ENCODE data around the gene GDF2.

GDF2 gene

GRCh38 chr10:47354165-47354564, 31.9 kb downstream of the GDF2 start:
- no peak for DNase-seq
- TF ChIP-seq CTCF (IDR thresholded peaks at IDR 0.05) = no peak
- no peaks in the 10 kb centered on the region for H3K9me3 Mint-ChIP-seq
- no peak overlapping the region for H3K4me3 Mint-ChIP-seq
- no peak overlapping the region for H3K27ac Mint-ChIP-seq
- no peaks in the 10 kb centered on the region for H3K4me1 Mint-ChIP-seq
- peaks cover 5% of the 10 kb centered on the region for H3K27me3 Mint-ChIP-seq (ENCODE audit: low read depth, poor library complexity)
- H3K36me3 Mint-ChIP-seq (ENCODE audit: low read depth) = no peaks in the 10 kb centered on the region

- no peak for TF ChIP-seq CTCF (IDR thresholded peaks at IDR 0.05)
- DNase-seq = no peak
- Mint-ChIP-seq H3K27me3 (ENCODE audit: low read depth, poor library complexity) (peaks cover 5% of the 10 kb centered on the region), H3K4me1 (no peaks in the 10 kb centered on the region), H3K27ac (no peak overlapping the region), H3K9me3 (no peaks in the 10 kb centered on the region), H3K4me3 (no peak overlapping the region), H3K36me3 (ENCODE audit: low read depth) (no peaks in the 10 kb centered on the region)
Measured at GRCh38 chr10:47354900-47355299, 32.6 kb downstream of the GDF2 start.

- no peak overlapping the region for H3K4me3 Mint-ChIP-seq
- TF ChIP-seq CTCF (IDR thresholded peaks at IDR 0.05) = no peak
Measured at GRCh38 chr10:47356708-47357107, 34.5 kb downstream of the GDF2 start.

DNA sequence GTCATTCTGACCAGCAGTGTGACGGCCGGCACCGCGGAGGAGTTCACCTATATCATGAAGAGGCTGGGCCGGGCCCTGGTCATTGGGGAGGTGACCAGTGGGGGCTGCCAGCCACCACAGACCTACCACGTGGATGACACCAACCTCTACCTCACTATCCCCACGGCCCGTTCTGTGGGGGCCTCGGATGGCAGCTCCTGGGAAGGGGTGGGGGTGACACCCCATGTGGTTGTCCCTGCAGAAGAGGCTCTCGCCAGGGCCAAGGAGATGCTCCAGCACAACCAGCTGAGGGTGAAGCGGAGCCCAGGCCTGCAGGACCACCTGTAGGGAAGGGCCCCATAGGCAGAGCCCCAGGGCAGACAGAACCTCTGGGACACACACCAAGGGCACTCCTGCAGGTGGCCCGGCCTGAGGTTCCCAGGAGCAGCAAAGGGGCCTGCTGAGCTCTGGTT, 34.9 kb downstream of the GDF2 start:
- no peaks in the 10 kb centered on the region for H3K9me3 Mint-ChIP-seq
- H3K4me1 Mint-ChIP-seq = peaks cover 5% of the 10 kb centered on the region
- no peak overlapping the region for H3K4me3 Mint-ChIP-seq
- TF ChIP-seq CTCF (IDR thresholded peaks at IDR 0.05) = no peak
- no peak for DNase-seq
- H3K27ac Mint-ChIP-seq = no peak overlapping the region
- H3K36me3 Mint-ChIP-seq (ENCODE audit: low read depth) = no peaks in the 10 kb centered on the region
- H3K27me3 Mint-ChIP-seq (ENCODE audit: low read depth, poor library complexity) = peaks cover 7% of the 10 kb centered on the region

More at GRCh38 chr10:47356708-47357107, 34.5 kb downstream of the GDF2 start:
- no peak for DNase-seq
- peaks cover 5% of the 10 kb centered on the region for H3K4me1 Mint-ChIP-seq
- H3K27me3 Mint-ChIP-seq (ENCODE audit: low read depth, poor library complexity) = peaks cover 5% of the 10 kb centered on the region
- H3K27ac Mint-ChIP-seq = no peak overlapping the region
- H3K36me3 Mint-ChIP-seq (ENCODE audit: low read depth) = no peaks in the 10 kb centered on the region
- H3K9me3 Mint-ChIP-seq = no peaks in the 10 kb centered on the region

GRCh38 chr10:47357911-47358310, 35.7 kb downstream of the GDF2 start:
- H3K27me3 Mint-ChIP-seq (ENCODE audit: low read depth, poor library complexity) = peaks cover 7% of the 10 kb centered on the region
- TF ChIP-seq CTCF (IDR thresholded peaks at IDR 0.05) = no peak
- H3K4me3 Mint-ChIP-seq = no peak overlapping the region
- H3K4me1 Mint-ChIP-seq = peaks cover 5% of the 10 kb centered on the region
- H3K27ac Mint-ChIP-seq = no peak overlapping the region
- no peaks in the 10 kb centered on the region for H3K9me3 Mint-ChIP-seq
- no peaks in the 10 kb centered on the region for H3K36me3 Mint-ChIP-seq (ENCODE audit: low read depth)
- no peak for DNase-seq

DNA sequence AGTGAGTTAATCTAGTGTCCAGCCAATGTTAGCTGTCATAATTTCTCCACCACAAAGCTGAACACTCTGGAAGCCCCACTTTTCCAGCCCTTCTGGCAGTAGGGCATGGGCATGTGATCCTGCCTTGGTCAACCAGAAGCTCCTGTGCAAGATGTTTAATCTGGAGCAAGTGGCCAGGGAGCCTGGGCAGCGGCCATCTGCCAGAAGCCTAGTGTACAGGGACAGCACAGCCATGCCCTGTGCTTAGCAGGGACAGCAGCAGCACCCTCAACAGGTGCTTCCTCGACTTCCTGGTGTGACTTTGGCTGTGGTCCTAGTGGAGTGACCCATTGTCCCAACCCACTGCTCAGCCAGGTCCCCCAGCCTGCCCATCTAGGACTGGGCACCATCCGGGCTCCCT, 36.2 kb downstream of the GDF2 start:
- TF ChIP-seq CTCF (IDR thresholded peaks at IDR 0.05) = no peak
- H3K4me3 Mint-ChIP-seq = no peak overlapping the region
- DNase-seq = no peak
- no peaks in the 10 kb centered on the region for H3K9me3 Mint-ChIP-seq
- H3K27ac Mint-ChIP-seq = no peak overlapping the region
- H3K4me1 Mint-ChIP-seq = peaks cover 5% of the 10 kb centered on the region
- no peaks in the 10 kb centered on the region for H3K36me3 Mint-ChIP-seq (ENCODE audit: low read depth)
- peaks cover 7% of the 10 kb centered on the region for H3K27me3 Mint-ChIP-seq (ENCODE audit: low read depth, poor library complexity)
